Upper lobe of right lung (tissue), 1 donor: ENCODE measurements around the gene LMTK2. TPM values are rescaled to one million over a fixed set of nuclear protein-coding genes. Genes with fewer than 3 reads are reported as not detected.

Source experiments
- ATAC-seq: fragments of 200-7000 bp; cut with Tn5 transposase; one replicate; pipeline ENCODE4 v1.9.1; 2020; ENCODE audit warnings: mild to moderate bottlenecking, moderate library complexity
- DNase-seq: peaks from one replicate; pipeline ENCODE4 v3.0.0-alpha.2; 2020
- H3K27ac ChIP-seq: fragments of 200-600 bp; one replicate; pipeline ENCODE4 v1.8.0; 2022
- H3K27me3 ChIP-seq: fragments of 200-600 bp; one replicate; pipeline ENCODE4 v1.8.0; 2022; ENCODE audit warnings: mild to moderate bottlenecking
- H3K36me3 ChIP-seq: fragments of 200-600 bp; one replicate; pipeline ENCODE4 v1.8.0; 2022
- H3K4me1 ChIP-seq: fragments of 200-600 bp; one replicate; pipeline ENCODE4 v1.8.0; 2022
- H3K4me3 ChIP-seq: fragments of 200-600 bp; one replicate; pipeline ENCODE4 v1.8.0; 2022; ENCODE audit warnings: mild to moderate bottlenecking
- H3K9me3 ChIP-seq: fragments of 200-600 bp; one replicate; pipeline ENCODE4 v1.8.0; 2022
- CTCF ChIP-seq: fragments of 200-600 bp; IDR thresholded peaks from one replicate; pipeline ENCODE4 v1.8.0; 2022; ENCODE audit warnings: antibody characterized with exemption
- intact Hi-C: fragments of 100-400 bp; cut with DNase I; formaldehyde crosslinking; loops from one replicate; pipeline ENCODE4 v1.11.0; 2022
- total RNA-seq: library from RNA; stranded (reverse); fragmentation: NEBNext Ultra II Directional; extraction: Animal tissue kit (Norgen Biotek cat#: 25700); gene quantifications from one replicate; pipeline ENCODE4 v1.2.1, GENCODE V29; 2021
- donor health status: DM: no; HTN: yes; CAD: no; lungs with severe emphysema.

LMTK2 gene
- total RNA-seq, 1 donor from 2014 or later = 40.8 TPM

- TF ChIP-seq CTCF = no peak
- no peak overlapping the region for H3K27ac ChIP-seq
- intact Hi-C loops = no loop called here
- DNase-seq = no peak
- H3K4me3 ChIP-seq = no peak overlapping the region
- H3K36me3 ChIP-seq = no peaks in the 10 kb centered on the region
- H3K9me3 ChIP-seq = no peaks in the 10 kb centered on the region
- no peaks in the 10 kb centered on the region for H3K27me3 ChIP-seq
- no peak for ATAC-seq
- H3K4me1 ChIP-seq = no peaks in the 10 kb centered on the region
These were observed 18.6 kb upstream of the LMTK2 start for GRCh38 chr7:98088109-98088508.

- H3K36me3 ChIP-seq = no peaks in the 10 kb centered on the region
- no peak overlapping the region for H3K4me3 ChIP-seq
- H3K27me3 ChIP-seq = no peaks in the 10 kb centered on the region
- TF ChIP-seq CTCF = no peak
- H3K9me3 ChIP-seq = no peaks in the 10 kb centered on the region
- ATAC-seq (no peak), DNase-seq (no peak)
- H3K4me1 ChIP-seq = no peaks in the 10 kb centered on the region
- no peak overlapping the region for H3K27ac ChIP-seq
- intact Hi-C loops = no loop called here
These were observed 16.5 kb upstream of the LMTK2 start for GRCh38 chr7:98090116-98090515.

GRCh38 chr7:98091061-98091460, 15.6 kb upstream of the LMTK2 start:
- Histone ChIP-seq H3K36me3 (no peaks in the 10 kb centered on the region), H3K27ac (no peak overlapping the region), H3K4me3 (no peak overlapping the region), H3K9me3 (no peaks in the 10 kb centered on the region), H3K27me3 (no peaks in the 10 kb centered on the region), H3K4me1 (no peaks in the 10 kb centered on the region)
- no peak for ATAC-seq
- no peak for TF ChIP-seq CTCF
- DNase-seq = no peak
- intact Hi-C loops = no loop called here

GRCh38 chr7:98091523-98091922, 15.1 kb upstream of the LMTK2 start:
- Histone ChIP-seq H3K27me3 (no peaks in the 10 kb centered on the region), H3K4me1 (no peaks in the 10 kb centered on the region), H3K27ac (no peak overlapping the region), H3K4me3 (no peak overlapping the region), H3K9me3 (no peaks in the 10 kb centered on the region), H3K36me3 (no peaks in the 10 kb centered on the region)
- ATAC-seq (no peak), DNase-seq (no peak)
- intact Hi-C loops = no loop called here
- no peak for TF ChIP-seq CTCF

GRCh38 chr7:98097042-98097645, 9.5 kb upstream of the LMTK2 start:
- Histone ChIP-seq H3K36me3 (no peaks in the 10 kb centered on the region), H3K27me3 (no peaks in the 10 kb centered on the region), H3K4me1 (no peaks in the 10 kb centered on the region), H3K9me3 (peaks cover 11% of the 10 kb centered on the region), H3K4me3 (no peak overlapping the region), H3K27ac (no peak overlapping the region)
- intact Hi-C loops = no loop called here
- DNase-seq = no peak
- TF ChIP-seq CTCF = no peak
- ATAC-seq = no peak

GRCh38 chr7:98100088-98100487, 6.6 kb upstream of the LMTK2 start:
- H3K27me3 ChIP-seq = no peaks in the 10 kb centered on the region
- H3K9me3 ChIP-seq = peaks cover 14% of the 10 kb centered on the region
- no peaks in the 10 kb centered on the region for H3K4me1 ChIP-seq
- no peak overlapping the region for H3K4me3 ChIP-seq
- H3K36me3 ChIP-seq = no peaks in the 10 kb centered on the region
- no peak overlapping the region for H3K27ac ChIP-seq
- intact Hi-C loops = no loop called here
- ATAC-seq (no peak), DNase-seq (no peak)
- TF ChIP-seq CTCF = no peak
